HG03025 (cell line): Measurements from ENCODE around the gene SCFD2.
"Not testable (repeated sequence)": the region's sequence is repeated elsewhere in the genome, so short reads cannot be mapped to it uniquely, and the experiment has no call there.

ENCODE experiments used
- ATAC-seq: cut with Tn5 transposase; IDR thresholded peaks from one replicate; pipeline ENCODE4 v1.9.1; 2021; ENCODE audit warnings: mild to moderate bottlenecking, moderate library complexity; ENCODE audit not compliant: unreplicated experiment, low FRiP score

The SCFD2 gene

DNA sequence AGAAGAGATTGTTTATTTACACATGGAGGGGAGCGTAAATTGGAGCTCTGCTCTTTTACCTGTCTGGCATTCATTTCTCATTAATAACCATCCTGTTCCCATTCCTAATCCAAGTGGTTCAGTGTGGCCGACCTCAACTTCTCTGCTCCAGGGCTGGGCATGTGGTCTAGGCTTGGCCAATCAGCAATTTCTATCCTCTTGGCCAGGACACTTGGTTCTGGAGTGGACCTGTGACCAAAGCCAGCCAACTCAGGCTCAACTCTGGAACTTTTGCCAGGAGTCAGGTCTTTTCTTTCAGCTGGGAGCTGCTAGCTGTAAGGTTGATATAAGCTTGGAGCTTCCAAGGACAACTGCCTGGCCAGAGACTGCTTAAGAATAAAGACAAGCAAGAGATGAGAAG lies 519.4 kb downstream of the SCFD2 start:
- no peak for ATAC-seq

DNA sequence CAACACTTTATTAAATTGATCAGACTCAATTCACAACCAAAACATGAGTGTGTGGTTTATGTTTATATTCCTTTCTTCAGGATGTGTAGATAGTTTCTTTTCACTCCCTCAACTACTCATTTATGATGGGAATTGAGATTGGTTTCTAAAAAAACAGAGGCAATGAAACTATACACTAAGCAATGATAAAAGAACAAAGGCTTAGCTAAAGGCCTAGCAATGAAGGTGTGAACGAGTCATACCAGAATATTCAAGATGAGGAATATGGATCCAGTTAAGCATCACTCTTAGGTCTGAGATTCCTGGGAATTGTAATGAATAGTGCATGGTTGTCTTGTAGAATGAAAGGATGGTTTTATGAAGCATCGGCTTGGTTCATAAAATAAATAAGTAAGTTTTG lies 521.3 kb downstream of the SCFD2 start:
- ATAC-seq = no peak

DNA sequence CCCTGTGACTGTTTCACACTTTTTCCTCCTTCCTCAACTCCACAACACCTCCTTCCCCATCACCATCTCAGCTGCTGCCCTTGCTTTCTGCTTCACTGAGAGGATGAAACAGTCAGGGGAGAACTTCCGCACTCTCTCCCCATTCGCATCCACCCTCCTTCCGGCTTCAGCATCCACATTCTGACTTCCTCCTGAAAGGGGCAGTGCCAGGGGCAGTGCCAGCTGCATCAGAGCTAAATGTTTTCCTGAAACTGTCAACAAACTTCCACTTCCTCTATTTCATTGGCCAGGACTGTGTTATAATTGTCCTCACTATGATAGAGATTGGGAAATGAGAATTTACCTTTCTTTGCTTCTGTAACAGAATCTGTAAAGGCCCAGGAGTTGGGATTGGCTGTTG lies 521.9 kb downstream of the SCFD2 start:
- ATAC-seq = no peak

DNA sequence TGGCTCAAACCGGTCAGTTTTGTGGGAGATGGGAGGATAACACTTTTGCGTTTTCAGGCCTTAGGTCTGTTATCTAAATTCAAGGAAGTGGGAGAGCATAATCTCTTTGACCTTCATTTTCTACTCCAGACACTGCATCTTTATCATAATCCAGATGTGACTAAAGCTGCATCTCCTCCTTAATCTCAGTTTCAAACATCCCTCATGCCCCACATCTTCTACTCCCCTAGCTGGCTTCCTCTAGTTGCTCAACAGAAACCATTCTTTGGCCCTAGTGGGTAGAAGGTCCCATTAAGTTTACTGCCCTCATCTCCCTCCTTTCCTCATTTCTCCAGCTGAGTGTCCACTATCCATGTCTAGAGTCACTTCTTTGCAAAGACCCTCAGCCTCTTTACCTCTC lies 522.5 kb downstream of the SCFD2 start:
- ATAC-seq = no peak

DNA sequence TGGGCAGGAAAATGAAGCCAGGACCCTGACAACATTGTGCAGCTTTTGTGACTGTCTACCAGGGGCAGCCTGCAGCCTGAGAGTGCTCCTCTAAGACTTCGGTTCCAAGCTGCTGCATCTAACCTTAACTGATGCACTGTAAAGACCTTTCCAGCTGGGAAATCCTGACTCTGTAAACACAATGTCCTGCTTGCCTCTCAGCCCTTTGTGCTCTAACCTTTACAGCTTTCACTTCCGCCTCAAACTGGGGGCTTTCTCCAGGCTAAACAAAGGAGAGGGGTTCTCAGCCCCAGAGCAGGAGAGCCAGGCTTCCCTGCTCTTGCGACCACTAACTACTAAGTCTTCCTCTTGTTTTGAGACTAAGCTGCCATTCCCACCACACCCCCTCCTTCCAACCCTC lies 523.1 kb downstream of the SCFD2 start:
- no peak for ATAC-seq

DNA sequence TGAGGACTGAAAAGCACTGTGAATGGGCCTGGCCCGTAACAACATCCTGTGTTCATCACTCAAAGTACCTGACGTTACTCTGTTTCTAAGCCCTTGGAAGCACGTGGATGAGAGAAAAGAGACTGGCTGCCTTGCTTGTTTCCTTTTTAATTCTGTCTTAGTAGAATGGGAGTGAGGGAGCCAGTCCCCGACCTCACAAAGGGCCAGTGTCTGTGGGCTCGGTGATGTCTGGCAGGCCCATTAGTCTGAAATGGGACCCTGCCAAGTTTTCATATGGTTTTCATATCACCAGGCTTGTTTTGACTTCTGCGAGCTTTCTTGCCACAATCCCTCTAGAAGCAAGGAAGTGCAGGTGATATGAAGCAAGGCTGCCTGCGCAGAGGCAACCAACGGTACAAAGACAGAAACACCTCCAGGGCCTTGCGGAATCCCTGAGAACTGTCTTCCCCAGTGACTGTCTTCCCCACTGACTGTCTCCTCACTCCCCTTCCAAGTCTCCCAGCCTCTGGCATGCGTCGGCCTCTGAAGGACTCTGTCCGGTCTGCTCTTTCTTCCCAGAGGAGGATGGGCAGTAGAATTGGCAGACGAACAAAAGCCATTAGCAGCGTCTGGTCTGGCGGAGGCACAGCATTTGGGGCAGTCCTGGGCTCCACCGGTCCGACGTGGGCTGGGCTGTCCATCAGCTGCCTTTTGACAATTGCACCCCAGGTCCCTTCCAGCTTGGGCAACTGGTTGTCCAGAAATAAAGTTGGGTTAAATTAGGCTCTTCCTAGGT lies 524.0 kb downstream of the SCFD2 start:
- no peak for ATAC-seq

DNA sequence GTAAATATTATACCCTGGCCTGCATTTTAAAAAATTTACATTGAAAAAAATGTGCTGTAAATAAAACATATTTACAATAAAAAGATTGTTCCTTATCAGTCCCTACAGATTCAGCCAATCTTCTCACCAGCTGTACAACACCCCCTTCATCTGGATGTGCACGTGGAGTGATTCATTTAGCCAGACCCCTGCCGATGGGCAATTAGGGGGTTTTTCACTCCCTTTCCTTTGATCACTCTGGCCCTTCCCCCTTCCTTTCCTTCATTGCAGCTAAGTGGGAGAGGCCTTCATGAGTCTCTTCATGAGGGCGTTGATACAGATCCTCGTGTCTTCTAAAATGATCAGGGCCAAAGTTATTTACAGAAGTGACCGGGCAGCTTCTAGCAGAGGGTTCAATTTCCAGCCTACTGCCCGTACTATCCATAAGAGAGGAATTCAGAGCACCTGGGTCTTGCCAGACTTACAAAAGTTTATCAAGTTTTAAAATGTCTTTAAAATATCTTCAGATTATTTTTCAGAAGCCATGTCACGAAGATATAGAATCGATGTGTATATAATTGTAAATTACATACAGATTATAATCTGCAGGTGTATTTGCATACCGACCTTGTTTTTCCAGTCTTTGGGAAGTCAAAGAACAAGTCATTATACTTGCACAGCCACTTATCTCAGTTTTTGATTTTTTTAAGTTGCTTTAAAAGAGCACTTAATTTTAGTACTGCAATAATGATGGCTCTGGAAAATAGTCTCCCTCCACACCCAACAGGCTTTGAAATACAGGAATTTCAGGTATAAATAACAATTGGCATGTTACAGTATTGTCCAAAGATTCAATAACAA lies 525.1 kb downstream of the SCFD2 start:
- no peak for ATAC-seq

DNA sequence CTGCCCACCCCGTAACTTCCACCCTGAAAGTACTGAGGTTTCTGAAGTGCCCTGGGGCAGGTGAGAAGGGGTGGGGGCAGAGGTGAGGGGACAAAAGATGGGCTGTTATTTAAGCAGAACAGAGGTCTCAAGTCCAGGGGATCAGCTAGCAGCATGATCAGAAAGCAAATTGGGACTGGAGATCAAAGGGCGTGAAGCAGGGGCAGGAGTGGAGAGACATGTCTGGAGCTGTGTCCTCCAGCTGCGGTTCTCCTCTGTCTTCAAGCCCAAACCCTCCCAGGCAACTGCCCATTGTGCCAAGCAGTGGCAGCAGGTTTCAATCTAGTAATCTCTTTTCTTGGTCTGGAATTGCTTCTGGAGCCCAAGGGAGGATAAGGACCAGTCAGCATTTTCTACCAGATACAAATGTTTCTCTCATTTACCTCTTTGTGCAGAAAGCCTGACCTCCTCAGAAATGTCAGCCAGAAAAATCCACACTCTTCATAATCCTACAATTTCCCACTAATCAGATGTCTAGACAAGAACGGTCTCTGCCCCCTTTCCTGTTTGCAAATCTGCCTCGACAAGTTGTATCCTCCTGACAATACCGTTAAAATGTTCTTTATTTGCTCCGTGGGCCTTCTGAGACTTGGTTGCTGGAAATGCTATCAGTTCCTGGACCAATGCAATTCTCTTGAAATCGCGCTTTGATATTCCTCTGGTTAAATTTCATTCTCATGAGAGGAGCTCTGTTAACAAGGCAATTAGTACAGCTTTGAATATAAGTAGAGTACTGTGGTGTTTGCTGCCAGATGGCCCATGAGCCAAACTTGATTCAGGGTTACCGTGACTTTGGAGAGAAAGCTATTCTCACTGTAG lies 526.9 kb downstream of the SCFD2 start:
- no peak for ATAC-seq

DNA sequence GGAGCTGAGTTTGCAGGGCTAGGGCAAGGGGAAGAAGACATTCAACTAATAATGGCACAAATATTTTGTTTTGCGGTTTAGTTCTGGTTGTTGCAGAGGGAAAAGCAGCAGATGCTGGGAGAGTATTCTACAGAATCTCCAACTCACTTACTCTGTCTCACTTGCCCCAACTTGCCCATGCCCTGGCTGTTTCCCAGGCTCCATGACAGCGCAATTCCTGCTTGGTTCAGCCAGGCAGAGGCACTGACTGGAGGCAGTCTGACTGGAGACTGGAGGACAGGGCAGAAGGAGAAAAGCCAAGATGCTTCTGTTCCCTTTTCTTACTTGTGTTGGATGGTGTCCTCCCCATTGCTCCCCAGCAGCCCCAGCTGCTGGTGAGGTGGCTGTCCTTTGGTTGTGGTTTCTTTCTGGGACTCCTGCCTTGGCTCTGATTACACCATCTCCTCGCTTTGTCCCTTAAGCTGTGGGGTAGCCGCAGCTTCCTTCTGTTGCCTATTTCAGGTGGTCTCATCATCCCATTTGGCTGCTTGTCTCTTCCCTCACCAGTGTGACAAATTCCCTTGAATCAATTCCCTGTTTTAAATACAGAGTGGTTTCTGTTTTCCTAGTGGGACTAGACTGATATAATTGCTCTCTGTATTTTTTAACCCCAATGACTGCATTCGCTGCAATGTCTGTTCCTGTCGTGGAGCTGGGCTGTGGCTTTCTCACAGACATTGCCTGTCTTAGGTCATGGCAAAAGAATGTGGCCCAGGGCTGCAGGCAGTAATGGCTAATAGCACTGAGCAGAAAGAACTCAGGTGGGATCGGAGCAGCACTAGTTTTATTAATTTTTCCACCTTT lies 527.9 kb downstream of the SCFD2 start:
- no peak for ATAC-seq

DNA sequence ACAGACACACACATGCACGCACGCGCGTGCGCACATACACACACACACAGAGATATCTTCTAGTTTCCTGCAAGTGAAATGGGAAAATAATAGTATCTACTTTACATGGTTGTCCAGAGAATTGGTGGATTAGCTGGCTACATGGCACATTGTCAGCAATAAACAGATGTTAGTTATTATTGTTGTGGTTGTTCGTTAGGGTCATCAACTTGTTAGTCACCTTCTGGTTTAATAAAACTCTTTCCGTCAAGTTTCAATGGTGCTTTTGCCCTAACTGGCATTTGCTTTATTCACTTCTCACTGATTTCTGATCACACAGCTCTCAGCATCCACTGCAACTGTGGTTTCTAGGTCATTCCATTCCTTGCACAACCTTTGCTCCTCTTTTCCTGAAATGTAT lies 529.2 kb downstream of the SCFD2 start:
- no peak for ATAC-seq

DNA sequence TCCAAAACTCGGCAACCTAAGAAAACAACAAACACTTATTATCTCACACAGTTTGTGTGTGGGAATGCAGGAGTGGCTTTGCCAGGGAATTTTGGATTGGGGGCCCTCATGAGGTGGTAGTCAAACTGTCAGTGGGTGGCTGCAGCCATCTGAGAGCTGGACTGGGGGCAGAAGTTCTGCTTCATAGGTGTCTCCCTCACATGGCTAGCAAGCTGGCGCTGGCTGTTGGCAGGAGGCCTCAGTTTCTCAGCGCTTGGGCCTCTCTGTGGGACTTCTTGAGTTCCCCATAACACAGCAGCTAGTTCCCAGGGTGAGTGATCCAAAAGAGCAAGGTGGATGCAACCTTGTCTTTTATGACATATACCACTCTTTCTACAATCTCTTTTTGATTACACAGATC lies 529.7 kb downstream of the SCFD2 start:
- ATAC-seq = no peak

DNA sequence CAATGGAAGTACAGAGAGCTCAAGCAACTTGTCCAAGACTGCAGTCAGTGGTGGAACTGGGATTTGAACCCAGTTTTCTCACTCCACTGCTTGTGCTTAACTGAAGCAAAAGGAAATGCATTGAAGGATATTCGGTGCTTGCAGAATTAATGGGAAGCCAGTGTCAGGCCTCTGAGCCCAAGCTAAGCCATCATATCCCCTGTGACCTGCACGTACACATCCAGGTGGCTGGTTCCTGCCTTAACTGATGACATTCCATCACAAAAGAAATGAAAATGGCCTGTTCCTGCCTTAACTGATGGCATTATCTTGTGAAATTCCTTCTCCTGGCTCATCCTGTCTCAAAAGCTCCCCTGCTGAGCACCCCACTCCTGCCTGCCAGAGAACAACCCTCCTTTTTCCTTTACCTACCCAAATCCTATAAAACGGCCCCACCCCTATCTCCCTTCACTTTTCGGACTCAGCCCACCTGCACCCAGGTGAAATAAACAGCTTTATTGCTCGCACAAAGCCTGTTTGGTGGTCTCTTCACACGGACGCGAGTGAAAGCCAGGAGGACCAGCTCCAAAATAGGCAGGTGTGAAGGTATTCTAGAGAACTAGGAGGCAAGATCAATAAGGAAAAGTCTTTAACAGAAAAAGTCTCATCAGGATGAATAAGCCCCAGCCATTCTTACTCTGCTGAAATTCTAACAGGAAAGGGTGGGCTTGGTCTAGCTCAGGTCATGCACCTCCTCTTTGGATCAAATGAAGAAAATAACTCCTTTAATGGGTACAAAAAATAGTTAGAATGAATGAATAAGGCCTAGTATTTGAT lies 531.0 kb downstream of the SCFD2 start:
- ATAC-seq = not testable (repeated sequence)

DNA sequence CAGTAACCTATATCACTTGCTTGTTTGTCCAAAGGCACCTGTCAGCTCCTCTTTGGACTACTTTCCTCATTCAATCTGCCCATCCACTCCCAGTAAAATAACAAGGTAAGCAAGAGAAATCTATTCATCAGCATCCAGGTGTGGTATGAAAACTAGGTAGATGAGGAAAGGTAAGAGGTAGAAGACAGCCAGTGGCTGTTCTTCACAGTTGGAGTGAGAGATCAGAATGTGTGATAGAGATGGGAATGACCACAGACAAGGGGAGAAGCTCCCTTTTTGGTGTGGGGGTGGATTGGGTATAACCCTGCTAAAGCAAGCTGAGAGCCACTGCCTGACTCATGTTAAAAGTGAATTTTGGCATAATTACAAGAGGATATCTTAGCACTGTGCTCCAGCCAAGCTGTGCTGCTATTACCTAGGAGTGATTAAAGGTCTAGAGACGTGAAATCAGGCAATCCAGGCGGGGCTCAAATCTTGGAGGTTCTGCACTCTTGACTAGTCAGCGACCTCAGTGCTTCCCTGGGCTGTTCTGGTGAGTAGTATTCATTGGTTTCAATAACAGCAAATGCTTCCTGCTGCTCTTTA lies 531.8 kb downstream of the SCFD2 start:
- ATAC-seq = no peak

DNA sequence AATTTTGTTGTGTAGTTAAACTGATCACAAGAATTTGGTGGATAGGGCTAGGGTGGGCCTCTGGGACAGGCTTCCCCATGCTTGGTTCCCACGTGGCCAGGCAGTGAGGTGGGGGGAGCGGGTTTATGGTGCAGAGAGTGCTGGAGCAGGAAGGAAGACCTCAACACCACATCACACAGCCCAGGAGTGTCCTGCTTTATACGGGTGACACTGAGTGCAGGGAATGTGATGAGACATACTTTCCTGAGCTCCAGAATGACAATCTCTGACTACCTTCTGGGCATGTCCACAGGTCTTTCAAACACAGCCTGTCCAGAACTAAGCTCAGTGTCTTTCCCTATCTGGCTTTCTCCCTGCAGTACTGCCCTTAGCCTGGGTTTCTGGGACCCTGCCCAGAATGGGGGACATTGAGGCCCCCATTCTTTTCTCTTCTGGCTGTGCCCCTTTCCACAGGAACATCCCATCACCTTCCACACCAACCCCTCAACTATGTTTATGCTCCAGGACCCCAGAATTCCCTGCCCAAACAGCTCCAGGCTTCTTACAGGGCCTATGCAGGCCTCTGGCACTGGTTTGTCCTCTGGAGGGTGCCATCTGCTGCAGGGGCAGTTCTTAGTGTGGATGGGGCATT lies 540.3 kb downstream of the SCFD2 start:
- no peak for ATAC-seq

DNA sequence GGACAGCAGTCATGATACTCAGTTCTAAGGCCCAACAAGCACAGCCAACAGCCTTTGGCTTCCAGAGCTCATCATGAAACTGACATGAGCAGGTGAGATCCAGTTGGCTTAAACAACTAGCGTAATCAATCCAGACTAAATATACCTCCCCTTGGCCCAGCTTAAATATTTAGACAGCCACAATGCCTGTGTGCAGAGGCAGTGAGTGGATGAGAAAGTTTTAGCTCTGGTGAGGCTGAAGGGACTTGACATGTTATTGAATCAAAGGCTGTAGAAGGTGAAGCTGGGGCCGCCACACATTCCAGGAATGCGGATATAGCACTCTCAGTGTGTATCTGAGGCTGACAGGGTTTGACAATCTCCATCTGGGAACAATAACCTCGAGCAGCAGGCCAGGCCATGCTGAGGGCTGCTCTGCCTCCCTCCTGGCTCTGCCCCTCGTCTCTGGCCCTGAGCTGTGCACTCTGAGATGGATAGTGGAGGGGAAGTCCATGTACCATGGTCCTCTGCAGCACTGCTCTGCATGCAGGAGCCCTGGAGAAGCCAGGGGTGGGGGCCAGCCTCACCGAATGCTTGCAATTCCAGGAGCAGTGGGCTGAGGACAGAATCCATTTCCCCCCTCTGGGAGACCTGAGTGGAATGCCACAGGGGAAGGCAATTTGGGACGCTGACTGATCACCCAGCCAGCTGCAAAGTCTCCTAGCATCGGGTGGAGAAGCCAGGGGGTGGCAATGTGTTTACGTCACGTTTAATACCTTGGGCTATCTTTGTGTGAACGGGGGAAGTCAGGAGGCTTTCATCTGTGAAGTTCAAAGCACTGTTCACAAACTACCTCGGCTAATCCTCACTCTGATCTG lies 541.0 kb downstream of the SCFD2 start:
- no peak for ATAC-seq

DNA sequence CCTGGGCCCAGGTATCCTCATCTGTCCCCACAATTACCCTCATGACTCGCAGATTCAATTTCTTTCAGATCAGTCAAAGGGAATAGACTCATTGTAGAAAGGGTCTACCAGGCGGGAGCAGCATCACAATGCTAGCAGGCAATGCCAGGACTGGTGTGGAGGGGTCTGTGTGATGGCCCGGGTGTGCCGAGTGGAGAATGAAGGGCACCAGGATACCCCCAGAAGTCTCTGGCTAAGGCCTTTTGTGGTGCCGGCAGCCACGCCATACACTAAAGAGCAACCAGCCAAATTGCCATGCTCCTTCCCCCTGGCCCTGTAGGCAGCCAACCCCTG lies 541.6 kb downstream of the SCFD2 start:
- no peak for ATAC-seq

DNA sequence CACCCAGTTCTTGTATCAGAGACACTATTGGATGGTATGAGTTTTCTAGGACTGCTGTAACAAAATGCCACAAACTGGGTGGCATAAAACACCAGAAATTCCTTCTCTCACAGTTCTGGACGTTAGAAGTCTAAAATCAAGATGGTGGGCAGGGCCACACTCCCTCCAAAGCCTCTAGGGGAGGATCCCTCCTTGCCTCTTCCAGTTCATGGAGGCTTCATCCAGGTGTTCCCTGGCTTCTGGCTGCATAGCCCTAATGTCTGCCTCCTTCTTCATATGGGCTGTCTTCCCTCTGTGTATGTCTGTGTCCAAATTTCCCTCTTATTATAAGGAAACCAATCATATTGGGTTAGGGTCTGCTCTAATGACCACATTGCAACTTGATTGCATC lies 542.2 kb downstream of the SCFD2 start:
- no peak for ATAC-seq
